HepG2 (cell line): ENCODE results near the gene AZU1. TPM values are rescaled to one million over a fixed set of nuclear protein-coding genes. Genes with fewer than 3 reads are reported as not detected.
A peak's percentile ranks its signal among the peaks of the same experiment; 100 is the strongest.

Experiments
- ARID4A ChIP-seq: sonication (generic); formaldehyde crosslinking; IDR thresholded peaks from 2 replicates; pipeline ENCODE4 v1.5.0; 2020; ENCODE audit warnings: mild to moderate bottlenecking, missing genetic modification reagents, borderline replicate concordance
- ATF7-NPFF ChIP-seq: sonication (generic); formaldehyde crosslinking; IDR thresholded peaks from 2 replicates; pipeline ENCODE4 v1.8.1; 2023; ENCODE audit warnings: mild to moderate bottlenecking, low read depth, missing genetic modification reagents, moderate library complexity
- HNF4A ChIP-seq: sonication (generic); formaldehyde crosslinking; IDR thresholded peaks from 2 replicates; pipeline ENCODE4 v1.4.0; 2020; ENCODE audit warnings: missing genetic modification reagents
- HOXA5 ChIP-seq: sonication (generic); formaldehyde crosslinking; IDR thresholded peaks from 2 replicates; pipeline ENCODE4 v1.4.0; 2020; ENCODE audit warnings: missing genetic modification reagents
- IRX3 ChIP-seq: sonication (generic); formaldehyde crosslinking; IDR thresholded peaks from 2 replicates; pipeline ENCODE4 v1.8.1; 2023; ENCODE audit warnings: mild to moderate bottlenecking, low read depth, missing genetic modification reagents, borderline replicate concordance
- ISL2 ChIP-seq: sonication (generic); formaldehyde crosslinking; IDR thresholded peaks from 2 replicates; pipeline ENCODE4 v1.5.0; 2020; ENCODE audit warnings: missing genetic modification reagents
- MYC ChIP-seq: sonication (generic); formaldehyde crosslinking; IDR thresholded peaks from 2 replicates; pipeline ENCODE4 v1.9.0; 2021; ENCODE audit warnings: missing genetic modification reagents, borderline replicate concordance
- NCOA2 ChIP-seq: sonication (generic); formaldehyde crosslinking; IDR thresholded peaks from 2 replicates; pipeline ENCODE4 v1.8.0; 2022; ENCODE audit warnings: inconsistent platforms
- POLR2A ChIP-seq, 2 experiments: IDR thresholded peaks; 2 replicates each; pipeline ENCODE4 v1.6.1; 2011; ENCODE audit warnings: low read depth in 2 of 2, low read length in 2 of 2, mild to moderate bottlenecking in 1 of 2, moderate library complexity in 1 of 2; ENCODE audit not compliant: insufficient read depth in 1 of 2
- SP1 ChIP-seq, 2 experiments: fragments of 450-650 bp in 1 of 2; sonication (generic) in 1 of 2; formaldehyde crosslinking in 1 of 2; IDR thresholded peaks; 2 replicates each; pipeline versions ENCODE4 v1.4.0 to v1.6.1; 2016 to 2020; ENCODE audit warnings: missing genetic modification reagents in 1 of 2
- TFDP1 ChIP-seq: IDR thresholded peaks from 2 replicates; pipeline ENCODE4 v1.6.1; 2016; ENCODE audit warnings: missing compliant biosample characterization, missing genetic modification reagents, borderline replicate concordance
- U2AF1 ChIP-seq: fragments of 200-400 bp; formaldehyde crosslinking; optimal IDR thresholded peaks from 2 replicates; pipeline ENCODE3; 2017; ENCODE audit warnings: mild to moderate bottlenecking, low read depth, low read length
- ZBTB39 ChIP-seq: sonication (generic); formaldehyde crosslinking; IDR thresholded peaks from 2 replicates; pipeline ENCODE4 v1.5.0; 2020; ENCODE audit warnings: missing genetic modification reagents
- ZMAT5 ChIP-seq: sonication (generic); formaldehyde crosslinking; IDR thresholded peaks from 2 replicates; pipeline ENCODE4 v1.5.0; 2020; ENCODE audit warnings: mild to moderate bottlenecking, low read depth, missing genetic modification reagents, borderline replicate concordance
- ZNF564 ChIP-seq: sonication (generic); formaldehyde crosslinking; IDR thresholded peaks from 2 replicates; pipeline ENCODE4 v1.8.1; 2023; ENCODE audit warnings: mild to moderate bottlenecking, missing genetic modification reagents
- ZNF773 ChIP-seq: sonication (generic); formaldehyde crosslinking; IDR thresholded peaks from 2 replicates; pipeline ENCODE4 v1.4.0; 2020; ENCODE audit warnings: missing genetic modification reagents, borderline replicate concordance
- ZSCAN21 ChIP-seq: sonication (generic); formaldehyde crosslinking; IDR thresholded peaks from 2 replicates; pipeline ENCODE4 v1.8.0; 2022; ENCODE audit warnings: mild to moderate bottlenecking, missing genetic modification reagents, moderate library complexity, borderline replicate concordance
- polyA plus RNA-seq, 8 experiments: library from polyadenylated mRNA; depleted of rRNA in 3 of 8; stranded (reverse) in 7 of 8; unstranded in 1 of 8; fragments of >200 nt; fragmentation: Illumina TruSeq in 4 of 8; extraction: Trizol in 4 of 8; gene quantifications; 2 replicates each; pipeline versions ENCODE4 v1.2.1 to v1.2.3, GENCODE V29; 2011 to 2016; ENCODE audit warnings: low read depth in 4 of 8, missing spikeins in 1 of 8, mixed read lengths in 1 of 8; ENCODE audit not compliant: insufficient read depth in 1 of 8
- total RNA-seq, 5 experiments: library from RNA; depleted of rRNA; stranded (reverse); fragments of >200 nt; fragmentation: Illumina TruSeq; extraction: Trizol; gene quantifications; 2 replicates each; pipeline ENCODE4 v1.2.3, GENCODE V29; 2016; ENCODE audit warnings: low read depth in 1 of 5

The AZU1 gene
- total and polyA plus RNA-seq, 2 of the 13 experiments (the other 11 are each of a cell fraction or from before 2014, with no cell fraction given): not detected

- TF ChIP-seq ZNF564: 0 out of 2 replicates have a peak, but pooled peaks have one; percentile 39
- 0 out of 2 replicates have a peak, but pooled peaks have one; percentile 9 for TF ChIP-seq ISL2 (CRISPR knock-in tag)
- no peak for TF ChIP-seq HOXA5 (CRISPR knock-in tag)
- peak; percentile 24; the same call in 1 of the 2 replicates for TF ChIP-seq ZSCAN21 (CRISPR knock-in tag)
- TF ChIP-seq ARID4A (CRISPR knock-in tag): 0 out of 2 replicates have a peak, but pooled peaks have one; percentile 50
- TF ChIP-seq ZNF773 (CRISPR knock-in tag): no peak
- TF ChIP-seq ZBTB39 (CRISPR knock-in tag): no peak
- 0 out of 4 replicates have a peak, but pooled peaks of 1 of the 2 experiments have one; percentile 21 for TF ChIP-seq POLR2A (IDR thresholded peaks at IDR 0.05; ENCODE audit: insufficient read depth in 1 of 2, low read depth in 2 of 2, low read length in 2 of 2)
- TF ChIP-seq NCOA2 (CRISPR knock-in tag): no peak
- peak; percentile 67 for TF ChIP-seq U2AF1
- TF ChIP-seq ATF7-NPFF (CRISPR knock-in tag): peak; percentile 28; the same call in 1 of the 2 replicates
- TF ChIP-seq SP1 (IDR thresholded peaks at IDR 0.05): no peak
- TF ChIP-seq SP1 (CRISPR knock-in tag; IDR thresholded peaks at IDR 0.05): peak; percentile 28; the same call in 1 of the 2 replicates
- TF ChIP-seq MYC (CRISPR knock-in tag): peak; percentile 79
- peak; percentile 94 for TF ChIP-seq TFDP1 (CRISPR knock-in tag)
- TF ChIP-seq ZMAT5 (CRISPR knock-in tag): no peak
- TF ChIP-seq IRX3 (CRISPR knock-in tag): 0 out of 2 replicates have a peak, but pooled peaks have one; percentile 38
- peak; percentile 13; the same call in 1 of the 2 replicates for TF ChIP-seq HNF4A
Measured at GRCh38 chr19:797528-798414, 29.9 kb upstream of the AZU1 start (continued).
